GM18499 (cell line): ENCODE results near the gene OR56A3.

Source experiments
- ATAC-seq: cut with Tn5 transposase; IDR thresholded peaks from one replicate; pipeline ENCODE4 v1.9.1; 2021; ENCODE audit warnings: moderate number of reproducible peaks; ENCODE audit not compliant: insufficient read depth, unreplicated experiment

OR56A3 gene

DNA sequence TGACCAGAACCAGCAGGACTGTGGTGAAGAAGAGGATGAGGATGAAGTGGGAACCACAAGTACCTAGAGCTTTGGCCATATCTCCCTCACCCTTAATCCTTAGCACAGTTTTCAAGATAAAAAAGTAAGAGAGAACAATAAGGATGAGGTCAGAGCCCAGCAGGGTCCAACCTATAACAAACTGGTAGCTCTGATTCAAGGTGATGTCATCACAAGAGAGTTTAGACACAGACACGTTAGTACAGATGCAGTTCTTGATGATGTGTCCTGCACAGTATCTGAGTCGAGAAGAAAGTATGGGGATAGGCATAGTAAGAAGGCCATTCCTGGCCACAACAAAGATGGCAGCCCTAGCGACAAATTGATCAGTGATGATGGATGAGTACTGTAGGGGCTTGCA lies 25.7 kb downstream of the OR56A3 start:
- no peak for ATAC-seq

DNA sequence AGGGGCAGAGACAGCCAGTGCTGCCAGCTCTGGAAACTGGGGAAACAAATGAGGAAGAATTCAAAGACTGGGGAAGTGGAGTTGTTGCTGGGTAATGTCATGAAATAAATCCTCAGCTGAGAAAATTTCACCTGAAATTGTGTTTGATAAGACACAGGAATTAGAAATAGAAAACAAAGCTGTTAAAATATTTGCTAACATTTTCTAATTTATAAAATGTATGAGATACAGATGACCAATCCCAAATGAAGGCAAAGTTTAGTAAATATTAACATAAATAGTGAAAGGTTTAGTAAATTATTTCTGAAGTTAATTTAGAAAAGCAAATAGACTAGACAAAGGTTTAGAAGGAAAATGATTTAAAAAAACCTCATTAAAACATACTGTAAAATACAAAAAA lies 26.3 kb downstream of the OR56A3 start, which contains the start of gene OR56A5:
TSS of gene OR56A5 (minus strand) at position 101 of the 400 bp plus-strand sequence. CDS start at position 101, 0 bp downstream.
- ATAC-seq: no peak

- ATAC-seq: no peak
Observed at GRCh38 chr11:5973530-5973929, 31.5 kb downstream of the OR56A3 start.

- no peak for ATAC-seq
Observed at GRCh38 chr11:5983443-5983842, 41.4 kb downstream of the OR56A3 start.

DNA sequence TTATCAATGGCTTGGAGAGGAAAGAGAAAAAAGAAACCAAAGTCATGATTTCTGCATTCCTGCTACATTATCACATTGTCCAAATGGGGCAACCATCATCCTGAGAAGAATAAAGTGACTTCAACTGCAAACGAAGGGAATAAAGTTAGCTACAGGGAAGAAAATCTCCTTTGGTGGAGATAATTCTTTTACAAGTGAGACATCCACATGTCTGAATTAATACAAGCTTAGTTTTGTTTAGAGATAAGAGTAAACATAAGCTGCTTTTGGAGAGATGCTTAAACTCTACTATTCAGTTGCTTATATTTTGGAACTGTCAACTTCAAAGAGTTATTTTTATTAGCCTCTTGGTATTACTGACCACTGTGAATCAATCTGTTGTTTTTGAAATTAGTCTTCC lies 44.8 kb downstream of the OR56A3 start, which contains the start of gene OR52L1:
TSS of gene OR52L1 (minus strand) at position 101 of the 400 bp plus-strand sequence. CDS start at position 46, 55 bp downstream.
- ATAC-seq: no peak

GRCh38 chr11:5989203-5989602 lies 47.2 kb downstream of the OR56A3 start:
- ATAC-seq: no peak

DNA sequence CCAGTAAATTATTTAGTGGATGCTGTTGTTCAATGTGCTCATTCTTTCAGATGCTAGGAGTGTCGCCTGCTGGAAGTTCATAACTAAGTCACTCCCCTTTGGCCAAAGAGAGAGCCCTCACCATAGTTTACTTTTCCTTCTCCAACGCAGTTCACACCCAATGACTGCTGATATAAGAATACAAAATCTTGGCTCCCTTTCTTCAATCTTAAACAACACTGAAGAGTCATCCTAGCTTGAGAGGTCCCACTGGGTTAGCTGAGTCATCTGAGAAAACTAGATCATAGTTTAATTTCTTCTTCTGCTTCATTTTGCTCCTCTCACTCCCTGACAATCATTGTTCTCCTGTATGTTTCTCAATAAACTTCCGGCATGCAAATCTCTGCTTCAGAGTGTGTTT lies 50.1 kb downstream of the OR56A3 start:
- ATAC-seq: no peak

- no peak for ATAC-seq
Observed at GRCh38 chr11:5992604-5993251, 50.7 kb downstream of the OR56A3 start.

DNA sequence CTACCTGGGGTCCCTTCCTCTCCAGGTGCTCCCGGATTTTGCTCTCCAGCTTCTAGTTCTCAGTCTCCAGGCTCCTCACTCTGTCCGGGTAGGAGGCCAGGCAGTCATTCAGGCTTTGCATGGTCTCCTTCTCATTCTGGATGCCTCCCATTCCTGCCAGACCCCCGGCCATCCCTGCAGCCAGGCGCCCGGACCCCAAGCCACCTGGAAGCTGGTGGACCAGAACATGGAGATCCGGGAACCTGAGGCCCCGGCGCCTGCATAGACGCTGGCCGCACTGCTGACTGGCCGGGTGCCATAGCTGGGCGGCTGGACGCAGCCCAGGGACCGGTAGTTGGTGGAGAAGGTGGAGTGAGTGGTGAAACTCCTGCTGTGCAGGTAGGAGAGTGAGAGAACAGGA lies 52.7 kb downstream of the OR56A3 start:
- no peak for ATAC-seq
